Fibroblast of skin of scalp (primary cell): ENCODE measurements around the gene CACNA2D1.
"Not testable (repeated sequence)": the region's sequence is repeated elsewhere in the genome, so short reads cannot be mapped to it uniquely, and the experiment has no call there.

Experiments used
- DNase-seq: peaks from one replicate; pipeline ENCODE4 v3.0.0-alpha.2; 2013

The CACNA2D1 gene

DNA sequence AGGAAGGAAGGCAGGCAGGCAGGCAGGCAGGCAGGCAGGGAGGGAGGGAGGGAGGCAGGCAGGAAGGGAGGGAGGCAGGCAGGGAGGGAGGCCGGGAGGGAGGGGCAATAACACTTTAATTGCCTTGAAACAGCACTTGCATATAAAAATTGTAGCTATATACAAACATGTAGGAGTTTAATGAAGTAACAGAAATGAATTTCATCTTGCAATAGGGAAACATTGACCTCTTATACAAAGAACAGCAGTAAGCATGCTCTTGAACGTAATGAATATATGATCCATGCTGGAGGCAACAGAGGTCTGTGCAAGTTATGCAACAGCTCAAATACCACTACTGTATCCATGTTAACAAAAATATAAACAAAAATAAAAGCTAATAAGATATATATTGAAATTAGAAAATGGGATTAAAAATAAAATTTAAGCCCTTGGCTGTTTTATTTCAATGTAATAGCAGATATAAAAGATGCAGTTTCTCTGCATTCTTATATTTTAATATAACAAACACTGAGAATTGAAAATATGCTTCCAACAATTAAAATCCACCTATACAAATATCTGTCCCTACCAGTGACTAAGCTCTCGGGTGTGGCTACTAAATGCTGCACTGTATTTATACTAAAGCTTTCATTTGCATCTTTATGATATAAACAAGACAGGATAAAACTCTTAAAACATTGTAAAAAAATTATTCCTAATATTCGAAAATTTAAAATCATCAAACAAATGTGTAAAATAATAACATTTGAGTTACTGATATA lies 50.3 kb downstream of the CACNA2D1 start:
- DNase-seq: no peak

DNA sequence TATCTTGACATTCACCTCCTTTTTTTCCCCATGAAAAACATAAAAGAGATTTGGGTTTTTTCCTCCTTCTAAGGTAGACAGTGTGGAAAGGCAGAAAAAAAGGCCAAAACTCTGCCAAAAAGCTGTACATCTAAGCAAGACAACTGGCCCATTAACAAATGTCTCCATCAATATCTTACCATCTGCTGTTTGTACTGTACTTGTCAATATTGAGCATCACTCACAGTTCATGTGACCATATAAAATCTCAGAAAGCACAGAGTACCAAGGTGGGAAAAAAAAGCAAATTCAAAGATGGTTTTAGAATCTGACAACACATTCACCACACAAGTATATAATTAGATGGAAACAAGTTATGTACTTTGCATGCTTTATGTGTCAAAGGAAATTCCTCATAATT lies 52.6 kb downstream of the CACNA2D1 start:
- no peak for DNase-seq

DNA sequence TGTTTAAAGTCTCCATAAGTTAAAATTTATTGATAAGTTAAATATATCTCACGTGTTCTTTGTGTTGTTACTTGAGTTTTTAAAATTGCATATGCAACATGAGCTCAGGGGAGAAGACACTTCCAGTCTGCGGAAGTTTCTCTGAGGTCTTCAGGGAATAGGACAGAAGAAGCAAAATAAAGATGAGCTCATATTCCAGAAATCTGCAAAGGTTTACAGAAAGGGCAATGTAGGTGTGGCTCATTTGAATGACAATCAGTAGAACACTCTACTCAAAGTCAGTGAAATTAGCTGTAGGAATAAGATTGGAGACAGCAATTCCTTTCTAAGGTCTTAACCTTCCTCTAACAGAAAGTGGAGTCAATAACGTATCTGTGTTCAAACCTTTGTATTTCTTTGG lies 53.7 kb downstream of the CACNA2D1 start:
- DNase-seq: no peak

DNA sequence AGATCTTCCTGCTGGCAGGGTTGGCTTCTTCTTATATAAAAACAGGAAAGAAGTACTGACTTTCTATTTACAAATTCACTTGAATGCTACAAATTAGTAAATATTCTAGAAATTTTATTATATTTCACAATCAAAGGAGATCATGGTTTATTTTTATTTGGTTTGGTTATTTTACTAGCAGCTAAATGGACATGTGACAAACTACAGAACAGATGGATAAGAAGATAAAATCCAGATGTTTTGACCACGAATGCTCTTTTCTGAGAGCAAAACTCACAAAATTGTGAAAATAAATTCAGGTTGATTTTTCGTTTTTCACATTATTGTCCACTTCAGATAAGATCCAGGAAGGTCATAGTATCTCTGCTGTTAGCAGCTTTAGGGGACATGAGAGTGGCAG lies 55.4 kb downstream of the CACNA2D1 start:
- no peak for DNase-seq

DNA sequence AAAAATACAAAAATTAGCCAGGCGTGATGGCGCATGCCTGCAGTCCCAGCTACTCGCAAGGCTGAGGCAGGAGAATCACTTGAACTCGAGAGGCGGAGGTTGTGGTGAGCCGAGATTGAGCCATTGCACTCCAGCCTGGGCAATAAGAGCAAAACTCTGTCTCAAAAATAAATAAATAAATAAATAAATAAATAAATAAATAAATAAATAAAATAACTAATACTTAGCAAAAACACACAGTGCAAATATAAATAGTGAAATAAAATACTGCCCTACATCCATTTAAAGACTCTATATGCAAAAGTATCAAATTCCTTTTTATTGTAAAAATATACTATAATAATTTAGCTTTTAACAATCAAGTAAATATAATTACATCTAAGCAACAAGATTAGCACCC lies 57.0 kb downstream of the CACNA2D1 start:
- not testable (repeated sequence) for DNase-seq

DNA sequence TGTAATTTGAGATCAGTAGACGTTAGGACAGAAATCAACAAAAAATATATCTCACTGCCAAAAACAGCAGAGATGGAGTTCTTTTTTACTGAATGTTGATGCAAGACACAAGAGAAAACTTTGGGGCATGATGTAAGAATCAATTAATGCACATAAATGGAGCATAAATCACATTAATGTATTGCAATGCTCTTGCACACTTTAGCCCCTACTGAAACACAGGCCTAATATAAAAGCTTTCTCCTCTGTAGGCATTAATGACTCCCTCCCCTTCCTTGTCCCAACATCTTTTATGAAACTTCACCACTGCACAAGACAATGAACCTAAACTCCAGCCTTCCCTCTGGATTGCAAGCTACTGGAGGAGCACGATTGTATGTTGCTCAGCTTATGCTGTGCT lies 58.8 kb downstream of the CACNA2D1 start:
- DNase-seq: no peak

DNA sequence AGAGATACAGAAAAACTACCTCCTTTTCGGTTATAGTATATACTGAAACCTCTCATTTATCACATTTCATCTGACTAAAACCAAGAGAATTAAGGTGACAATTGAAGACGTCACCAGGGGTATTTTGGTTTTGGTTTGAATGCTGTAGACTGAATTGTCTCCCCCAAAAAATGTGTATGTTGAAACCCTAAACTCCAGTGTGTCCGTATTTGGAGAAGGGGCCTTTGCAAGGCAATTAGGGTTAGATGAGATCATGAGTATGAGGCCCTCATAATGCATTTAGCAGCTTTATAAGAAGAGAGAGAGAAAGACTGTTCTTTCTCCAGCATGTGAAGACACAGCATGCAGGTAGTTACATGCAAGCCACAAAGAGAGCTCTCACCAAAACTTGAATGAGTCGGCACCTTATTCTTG lies 59.5 kb downstream of the CACNA2D1 start:
- no peak for DNase-seq

DNA sequence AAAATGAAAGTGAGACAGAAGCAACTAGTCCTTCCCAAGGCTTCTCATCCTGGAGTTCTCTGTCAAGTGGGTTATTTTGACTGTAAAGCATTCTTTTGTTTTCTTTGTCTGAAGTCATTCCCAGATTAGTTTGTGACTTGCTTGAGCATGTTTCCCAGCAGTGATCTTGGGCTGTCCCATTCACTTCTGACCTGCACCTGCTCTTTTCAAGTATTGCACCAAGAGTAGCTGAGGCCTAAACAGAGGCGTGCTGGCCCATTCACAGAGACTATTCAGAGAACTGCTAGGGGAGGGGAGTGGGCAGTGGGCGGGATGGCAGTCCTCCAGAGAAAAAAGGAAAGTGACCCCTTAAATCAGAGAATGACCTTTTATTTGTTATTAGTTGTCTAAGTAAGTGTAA lies 61.3 kb downstream of the CACNA2D1 start:
- DNase-seq: no peak

DNA sequence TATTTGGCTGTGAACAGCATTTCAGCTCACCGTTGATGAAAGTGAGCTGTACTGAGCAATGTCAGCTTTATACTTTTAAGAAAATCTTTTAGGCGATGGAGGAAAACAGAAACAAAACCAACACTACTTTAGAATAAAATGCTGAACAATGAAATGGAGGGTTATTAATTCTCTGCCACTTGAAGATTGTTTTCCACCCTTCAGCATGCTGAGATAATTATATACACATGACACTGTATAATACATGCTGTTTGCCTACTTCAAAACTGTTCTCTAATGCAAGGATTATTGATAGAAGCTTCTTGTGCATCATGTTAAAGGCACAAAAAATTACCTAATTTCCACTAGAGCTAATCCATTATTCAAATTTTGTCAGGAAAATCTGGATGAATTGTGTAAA lies 66.8 kb downstream of the CACNA2D1 start:
- DNase-seq: no peak

DNA sequence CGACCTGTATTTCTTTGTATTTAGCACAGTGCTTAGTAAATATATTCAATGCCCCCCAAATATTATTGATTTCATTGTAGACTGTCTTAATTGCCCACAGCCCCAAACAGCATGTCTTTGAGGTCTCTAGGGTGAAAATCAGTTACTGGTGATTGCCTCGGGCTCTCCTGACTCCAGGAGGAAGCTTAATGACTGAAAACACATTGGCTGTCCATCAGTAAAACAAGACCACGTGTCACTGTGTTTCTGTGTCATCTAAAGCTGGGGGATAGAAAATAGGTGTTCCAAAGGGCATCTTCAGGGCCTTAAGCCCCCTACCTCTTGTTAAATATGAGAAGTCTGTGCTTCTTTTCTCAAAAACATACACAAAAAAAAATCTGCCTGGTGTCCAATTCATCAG lies 67.9 kb downstream of the CACNA2D1 start:
- no peak for DNase-seq

DNA sequence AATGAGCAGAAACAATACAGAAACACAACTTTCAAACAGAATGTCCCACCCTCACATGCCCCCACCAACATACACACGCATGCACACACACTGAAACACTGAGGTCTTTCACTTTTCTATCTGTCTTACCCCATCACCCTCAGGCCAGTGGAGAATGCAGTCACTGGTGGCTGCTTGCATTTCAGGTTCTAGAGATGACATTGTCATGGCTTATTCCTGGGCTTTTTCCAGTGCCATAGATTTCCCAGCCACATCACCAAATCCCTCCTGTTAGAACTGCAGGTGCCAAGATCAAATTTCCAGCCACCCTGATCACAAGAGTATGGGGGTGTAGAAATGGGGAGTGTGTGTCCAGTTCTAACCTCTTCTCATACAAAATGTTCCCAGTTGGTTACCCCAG lies 68.4 kb downstream of the CACNA2D1 start:
- no peak for DNase-seq

DNA sequence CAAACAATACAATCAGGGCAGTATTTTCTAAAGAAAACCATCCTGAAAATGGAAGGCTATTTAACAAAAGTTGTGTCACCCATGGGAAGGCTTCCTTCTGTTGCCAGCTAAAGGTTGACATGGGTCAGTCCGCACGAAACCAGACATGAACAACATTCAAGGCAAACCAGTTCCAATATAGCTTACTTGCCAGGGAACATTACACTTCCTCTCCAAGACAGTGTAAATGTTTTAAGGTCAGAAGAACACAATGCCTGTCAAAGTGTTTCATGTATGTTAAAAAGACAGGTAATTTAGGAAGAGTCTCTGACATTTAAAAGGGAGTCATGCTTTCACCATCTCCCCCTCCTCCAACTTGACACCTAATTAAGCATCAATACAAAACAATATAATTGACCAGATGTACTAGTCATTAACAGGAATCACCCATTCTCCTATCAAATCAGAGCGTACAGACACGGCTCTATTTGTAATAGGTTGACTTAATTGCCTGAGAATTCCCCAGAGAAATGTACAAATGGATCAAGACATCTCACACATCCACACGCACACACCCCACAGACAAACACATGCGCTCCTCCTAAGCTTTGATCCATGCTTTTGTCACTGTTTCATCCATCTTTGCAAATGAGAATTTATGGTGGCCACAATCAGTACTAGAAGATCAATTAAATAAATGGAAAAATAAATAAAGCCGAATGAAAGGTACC lies 69.5 kb downstream of the CACNA2D1 start:
- DNase-seq: no peak

DNA sequence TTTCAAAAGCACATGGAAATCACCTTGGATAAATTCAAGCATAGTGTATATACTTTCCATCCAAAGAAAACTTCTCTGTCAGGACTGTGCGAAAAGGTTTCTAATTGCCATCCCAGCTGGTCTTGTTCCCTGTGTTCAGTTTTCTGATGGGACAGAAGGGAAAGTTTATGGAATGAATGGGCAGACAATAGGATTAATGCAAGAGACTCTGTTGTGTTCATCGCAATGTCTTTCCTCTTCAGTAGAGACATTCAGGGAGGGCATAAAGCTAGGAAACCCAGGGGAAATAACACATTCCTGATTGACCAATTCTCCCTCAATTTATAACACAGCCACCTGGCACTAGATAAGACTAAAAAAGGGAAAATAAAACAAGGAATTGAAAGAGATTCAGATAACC lies 78.9 kb downstream of the CACNA2D1 start:
- DNase-seq: no peak

DNA sequence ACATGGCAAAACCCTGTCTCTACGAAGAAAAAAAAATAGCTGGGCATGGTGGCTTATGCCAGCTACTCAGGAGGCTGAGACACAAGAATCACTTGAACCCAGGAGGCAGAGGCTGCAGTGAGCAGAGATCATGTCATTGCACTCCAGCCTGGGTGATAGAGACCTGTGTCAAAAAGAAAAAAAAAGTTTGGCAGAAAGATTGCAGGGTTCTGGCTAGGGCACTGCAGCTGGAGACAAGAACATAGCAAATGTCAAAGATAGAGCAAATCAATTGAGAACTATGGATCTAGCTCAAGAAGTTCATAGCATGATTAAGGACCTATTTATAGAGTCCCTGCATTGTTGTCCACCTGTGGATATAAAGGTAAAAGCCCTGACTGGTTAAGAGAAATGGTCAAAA lies 79.5 kb downstream of the CACNA2D1 start:
- DNase-seq: no peak

DNA sequence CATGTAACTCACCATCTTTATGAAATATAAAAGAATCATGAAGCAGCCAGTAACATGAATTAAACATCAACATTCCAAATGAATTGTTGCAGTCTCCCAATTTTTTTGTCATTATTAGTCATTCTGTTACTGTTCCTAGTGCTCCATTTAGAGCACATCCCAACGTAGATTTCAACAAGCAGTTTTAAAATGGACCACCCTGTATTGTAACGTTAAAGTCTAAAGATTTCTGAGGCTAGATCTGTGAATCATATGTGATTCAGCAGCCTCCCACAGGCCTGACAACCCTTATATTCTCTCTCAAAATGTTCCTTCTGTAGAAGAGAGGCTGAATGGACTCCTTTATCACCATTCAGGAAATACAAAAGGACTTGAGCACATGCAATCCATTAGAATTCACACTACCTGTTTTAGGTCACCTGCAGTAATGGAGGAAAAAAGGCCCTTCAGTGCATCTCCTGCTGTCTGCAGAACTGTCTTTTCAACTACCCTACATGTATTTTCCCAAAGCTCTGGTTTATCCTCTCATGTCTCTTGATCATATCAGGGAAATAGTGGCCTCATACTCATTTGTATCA lies 81.4 kb downstream of the CACNA2D1 start:
- DNase-seq: peak; percentile 79

DNA sequence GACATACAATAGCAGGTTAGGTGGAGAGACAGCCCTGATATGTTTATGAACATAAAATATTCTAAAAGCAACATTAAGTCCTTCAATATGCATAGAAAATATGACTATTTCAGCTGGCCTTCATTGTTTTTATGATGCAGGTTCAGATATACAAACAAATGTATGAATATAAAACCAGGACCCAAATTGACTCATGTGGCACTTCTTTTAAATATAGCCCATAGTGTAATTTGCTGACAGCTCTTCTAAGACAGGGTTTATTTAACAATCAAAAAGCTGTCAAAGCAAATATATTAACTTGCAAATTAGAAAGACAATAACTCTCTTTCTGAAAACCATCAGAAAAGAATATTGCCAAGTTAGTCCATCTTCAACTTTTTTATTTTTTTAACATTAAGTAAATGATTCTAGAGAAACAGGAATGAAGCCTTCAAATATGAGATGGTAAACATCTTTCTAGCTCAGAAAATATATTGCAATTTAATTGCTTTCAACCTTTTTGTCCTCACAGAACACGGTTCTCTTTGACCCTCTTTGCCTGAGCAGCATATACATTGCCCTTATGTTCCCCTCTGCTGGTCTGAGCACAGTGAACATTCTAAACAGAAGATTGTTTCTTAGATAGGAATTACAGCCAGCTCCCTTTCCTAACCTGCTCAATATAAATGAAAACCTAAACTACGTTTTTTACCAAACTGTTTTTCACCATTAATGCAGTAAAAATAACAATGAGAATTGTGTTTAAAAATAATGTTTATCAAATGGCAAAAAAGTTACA lies 82.8 kb downstream of the CACNA2D1 start:
- no peak for DNase-seq

DNA sequence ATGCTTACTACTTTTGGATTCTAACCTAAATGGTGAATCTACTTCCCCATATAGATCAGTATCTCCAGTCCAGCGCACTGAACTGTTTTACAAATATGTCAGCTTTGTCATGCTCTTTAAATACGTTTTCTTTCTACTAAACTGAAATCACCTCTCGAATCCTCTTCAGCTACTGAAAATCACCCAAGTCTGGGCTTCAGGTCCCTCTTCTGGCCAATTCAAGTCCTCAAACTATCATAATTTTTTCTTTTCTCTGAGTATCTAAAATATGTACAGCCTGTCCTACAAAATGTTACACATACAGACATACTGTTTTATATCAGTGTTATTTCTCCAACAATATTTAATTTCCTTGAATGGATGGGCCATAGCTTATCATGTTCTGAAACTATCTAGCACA lies 84.2 kb downstream of the CACNA2D1 start:
- no peak for DNase-seq

DNA sequence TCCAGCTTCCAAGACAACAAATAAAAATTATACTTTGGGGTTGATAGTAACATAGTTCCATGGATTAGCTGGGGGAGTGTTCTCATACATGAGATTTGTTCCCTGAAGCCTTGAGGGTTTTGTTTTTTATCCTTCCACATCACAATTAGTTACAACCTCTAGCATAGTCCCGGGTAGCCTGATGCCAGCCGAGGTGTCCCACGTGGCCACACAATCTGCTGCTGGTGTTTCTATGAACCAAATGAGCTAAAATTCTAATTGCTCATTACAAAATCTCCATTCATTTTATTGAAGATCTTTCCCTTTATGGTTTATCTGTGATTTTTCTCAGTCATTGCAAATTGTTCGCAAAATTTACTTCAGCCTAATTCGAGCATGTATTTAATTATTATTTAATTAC lies 84.7 kb downstream of the CACNA2D1 start:
- no peak for DNase-seq

DNA sequence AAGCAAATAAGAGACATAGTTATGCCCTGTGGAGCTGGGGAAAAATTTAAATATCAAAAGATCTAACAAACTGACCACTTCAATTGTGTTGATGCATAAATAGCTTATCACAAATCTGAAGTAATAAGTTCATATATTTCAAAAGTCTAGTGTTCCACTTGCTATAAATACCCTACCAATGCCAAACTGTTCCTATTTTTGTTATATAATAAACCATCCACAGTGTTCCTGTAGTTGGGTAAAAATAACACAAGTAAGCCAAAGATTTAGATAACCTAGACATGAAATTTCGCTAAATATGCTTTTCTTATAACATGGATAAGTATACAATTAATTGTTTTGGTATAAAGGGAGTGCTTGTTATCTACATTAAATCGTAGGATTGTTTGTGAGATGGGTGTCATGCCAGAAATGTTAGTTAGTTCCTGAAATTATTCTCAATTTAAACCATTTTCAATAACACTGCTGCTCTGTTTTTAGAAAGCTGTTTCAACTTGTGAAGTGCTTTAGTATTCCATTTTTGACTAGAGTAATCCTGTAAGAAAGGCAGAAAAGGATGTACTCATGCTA lies 85.5 kb downstream of the CACNA2D1 start:
- DNase-seq: no peak

DNA sequence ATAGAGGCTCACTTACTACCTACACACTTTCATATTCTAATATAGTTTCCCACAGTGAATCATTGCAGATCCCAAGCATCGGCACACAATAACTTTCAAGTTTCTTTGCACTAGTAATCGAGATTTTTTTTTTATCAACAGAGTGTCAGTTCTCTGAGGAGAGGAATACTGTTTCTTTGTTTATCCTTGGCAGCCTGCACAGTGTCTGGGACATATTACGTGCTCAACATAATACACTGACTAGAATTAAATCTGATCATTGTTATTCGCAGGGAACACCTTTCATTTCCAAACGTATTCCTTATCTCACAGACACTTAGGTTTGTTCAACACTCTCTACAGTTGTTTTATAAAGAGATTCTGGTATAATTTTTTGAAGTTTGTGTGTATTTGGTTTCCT lies 95.3 kb downstream of the CACNA2D1 start:
- DNase-seq: no peak

DNA sequence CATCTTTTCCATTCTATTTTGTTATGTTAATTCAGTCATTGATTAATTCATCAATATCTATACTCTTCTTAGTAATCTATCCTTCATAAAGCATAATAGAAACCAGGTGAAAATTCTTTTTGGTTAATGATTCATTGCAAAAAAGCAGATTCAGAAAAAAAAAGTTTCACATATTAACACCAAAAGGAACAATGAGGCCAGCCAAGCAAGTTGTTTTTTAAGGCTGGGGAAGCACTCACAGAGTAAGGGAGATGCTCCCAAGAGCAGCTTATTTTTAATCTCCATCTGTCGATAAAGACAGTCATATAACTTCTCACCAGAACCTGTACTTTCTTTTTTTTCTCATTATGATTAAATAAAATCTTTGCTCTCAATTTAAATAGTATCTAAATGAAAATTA lies 95.8 kb downstream of the CACNA2D1 start:
- DNase-seq: no peak

DNA sequence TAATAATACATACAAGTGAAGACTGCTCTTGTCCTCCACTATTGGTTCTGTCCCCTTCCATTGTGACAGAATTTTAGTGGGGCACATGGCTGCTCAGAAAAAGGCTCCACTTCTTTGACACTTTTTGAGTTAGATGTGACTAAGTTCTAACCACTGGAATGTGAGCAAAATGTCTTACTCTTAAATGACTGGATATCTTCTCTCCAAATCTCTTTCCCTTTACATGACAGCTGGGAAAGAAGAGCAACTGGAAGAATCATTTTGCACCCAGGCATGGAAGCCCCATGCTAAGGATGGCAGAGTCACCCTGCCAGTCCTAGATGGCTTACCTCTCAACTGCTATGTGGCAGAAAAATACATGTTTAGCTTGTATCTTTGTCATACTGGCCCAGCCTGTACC lies 97.7 kb downstream of the CACNA2D1 start:
- no peak for DNase-seq

DNA sequence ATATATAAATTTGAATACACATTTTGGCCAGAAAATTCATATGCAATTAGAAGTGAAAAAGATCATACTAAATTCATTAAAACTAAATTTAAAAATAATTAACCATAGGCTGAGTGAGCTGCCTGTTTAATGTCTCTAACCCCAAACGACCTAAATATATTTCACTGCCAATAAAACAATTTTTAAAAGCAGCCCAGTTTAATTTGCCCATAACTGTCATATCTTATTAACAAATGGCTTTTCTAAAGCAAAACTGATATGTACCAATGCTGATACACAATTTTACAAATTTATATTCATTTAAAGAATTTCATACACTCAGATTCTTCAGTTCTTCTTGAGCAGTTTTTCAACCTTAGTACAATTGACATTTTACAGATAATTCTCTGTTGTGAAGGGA lies 99.9 kb downstream of the CACNA2D1 start:
- DNase-seq: no peak
